H9 (cell line): ENCODE data around the gene ADGRA1. TPM values are rescaled to one million over a fixed set of nuclear protein-coding genes. Genes with fewer than 3 reads are reported as not detected.

Experiments used
- DNase-seq: peaks from one replicate; pipeline ENCODE4 v3.0.0-alpha.2; 2017
- H2AFZ ChIP-seq: one replicate; pipeline ENCODE4 v1.6.1; 2013; ENCODE audit warnings: mild to moderate bottlenecking, low read length, control low read depth, moderate library complexity
- H2AK5ac ChIP-seq: 2 replicates; pipeline ENCODE4 v1.6.1; 2013; ENCODE audit warnings: low read length, control low read depth, mixed read lengths; ENCODE audit not compliant: insufficient read length
- H2BK120ac ChIP-seq: one replicate; pipeline ENCODE4 v1.6.1; 2013; ENCODE audit warnings: low read depth, mild to moderate bottlenecking, low read length, control low read depth, inconsistent platforms; ENCODE audit not compliant: poor library complexity, severe bottlenecking
- H2BK12ac ChIP-seq: 2 replicates; pipeline ENCODE4 v1.6.1; 2013; ENCODE audit warnings: low read length, control low read depth, mixed read lengths, low read depth; ENCODE audit not compliant: insufficient read length
- H2BK15ac ChIP-seq: 2 replicates; pipeline ENCODE4 v1.6.1; 2013; ENCODE audit warnings: low read depth, low read length, control low read depth
- H2BK20ac ChIP-seq: one replicate; pipeline ENCODE4 v1.6.1; 2013; ENCODE audit warnings: low read depth, mild to moderate bottlenecking, low read length, control low read depth, inconsistent platforms; ENCODE audit not compliant: poor library complexity, severe bottlenecking
- H2BK5ac ChIP-seq: 2 replicates; pipeline ENCODE4 v1.6.1; 2013; ENCODE audit warnings: low read length, control low read depth, mixed read lengths; ENCODE audit not compliant: insufficient read length
- H3K14ac ChIP-seq: 2 replicates; pipeline ENCODE4 v1.6.1; 2013; ENCODE audit warnings: low read length, control low read depth; ENCODE audit not compliant: insufficient read depth
- H3K18ac ChIP-seq: 2 replicates; pipeline ENCODE4 v1.6.1; 2013; ENCODE audit warnings: low read depth, mild to moderate bottlenecking, mixed read lengths, low read length, control low read depth; ENCODE audit not compliant: insufficient read length
- H3K23ac ChIP-seq: 2 replicates; pipeline ENCODE4 v1.6.1; 2013; ENCODE audit warnings: low read length, control low read depth, mixed read lengths, low read depth; ENCODE audit not compliant: insufficient read length
- H3K23me2 ChIP-seq: 2 replicates; pipeline ENCODE4 v1.6.1; 2013; ENCODE audit warnings: low read depth, mild to moderate bottlenecking, mixed read lengths, low read length, control low read depth; ENCODE audit not compliant: insufficient read length, poor library complexity, severe bottlenecking
- H3K27ac ChIP-seq: 2 replicates; pipeline ENCODE4 v1.5.1; 2013; ENCODE audit warnings: low read length, control low read depth, mixed read lengths, low read depth; ENCODE audit not compliant: insufficient read length
- H3K27me3 ChIP-seq: 2 replicates; pipeline ENCODE4 v1.6.1; 2013; ENCODE audit warnings: low read length, control low read depth, inconsistent platforms; ENCODE audit not compliant: insufficient read depth
- H3K4ac ChIP-seq: 2 replicates; pipeline ENCODE4 v1.6.1; 2013; ENCODE audit warnings: low read depth, mild to moderate bottlenecking, control low read depth, inconsistent platforms, low read length, moderate library complexity
- H3K4me1 ChIP-seq: 2 replicates; pipeline ENCODE4 v1.6.1; 2013; ENCODE audit warnings: low read length, control low read depth, inconsistent platforms; ENCODE audit not compliant: insufficient read depth
- H3K4me2 ChIP-seq: 2 replicates; pipeline ENCODE4 v1.6.1; 2013; ENCODE audit warnings: low read length, control low read depth, mixed read lengths; ENCODE audit not compliant: insufficient read length, insufficient read depth
- H3K56ac ChIP-seq: 2 replicates; pipeline ENCODE4 v1.6.1; 2013; ENCODE audit warnings: low read depth, mild to moderate bottlenecking, mixed read lengths, low read length, control low read depth; ENCODE audit not compliant: insufficient read length
- H3K79me1 ChIP-seq: 2 replicates; pipeline ENCODE4 v1.6.1; 2013; ENCODE audit warnings: low read depth, mild to moderate bottlenecking, moderate library complexity, low read length, control low read depth, inconsistent platforms; ENCODE audit not compliant: insufficient read depth, poor library complexity, severe bottlenecking
- H3K79me2 ChIP-seq: 2 replicates; pipeline ENCODE4 v1.6.1; 2013; ENCODE audit warnings: low read length, control low read depth, inconsistent platforms; ENCODE audit not compliant: insufficient read depth
- H3K9ac ChIP-seq: 2 replicates; pipeline ENCODE4 v1.6.1; 2013; ENCODE audit warnings: low read length, control low read depth, mixed read lengths; ENCODE audit not compliant: insufficient read length; ENCODE audit errors: extremely low read depth
- H3K9me3 ChIP-seq: one replicate; pipeline ENCODE4 v1.6.1; 2013; ENCODE audit warnings: low read depth, low read length, inconsistent platforms; ENCODE audit not compliant: control insufficient read depth
- H3T11ph ChIP-seq: one replicate; pipeline ENCODE4 v1.6.1; 2013; ENCODE audit warnings: mild to moderate bottlenecking, low read length, control low read depth, inconsistent platforms
- H4K20me1 ChIP-seq: one replicate; pipeline ENCODE4 v1.6.1; 2013; ENCODE audit not compliant: control insufficient read depth, insufficient read length, insufficient read depth
- H4K5ac ChIP-seq: 2 replicates; pipeline ENCODE4 v1.6.1; 2013; ENCODE audit warnings: low read depth, mild to moderate bottlenecking, mixed read lengths, low read length, control low read depth; ENCODE audit not compliant: insufficient read length
- H4K8ac ChIP-seq: replicated peaks from 2 replicates; pipeline ENCODE4 v1.6.1; 2013; ENCODE audit warnings: low read length, control low read depth, mixed read lengths, low read depth; ENCODE audit not compliant: insufficient read length
- H4K91ac ChIP-seq: 2 replicates; pipeline ENCODE4 v1.6.1; 2013; ENCODE audit warnings: low read depth, mild to moderate bottlenecking, moderate library complexity, mixed read lengths, low read length, control low read depth; ENCODE audit not compliant: insufficient read length
- H3K27ac Mint-ChIP-seq, 3 experiments: 2 replicates in 2 of 3; 3 replicates in 1 of 3; pipeline ENCODE4 v1.8.0; 2020 to 2021; ENCODE audit warnings: mixed read lengths in 3 of 3, mild to moderate bottlenecking in 1 of 3, moderate library complexity in 1 of 3
- H3K27me3 Mint-ChIP-seq: 2 replicates; pipeline ENCODE4 v1.8.0; 2021; ENCODE audit warnings: low read depth, mild to moderate bottlenecking, moderate library complexity, mixed read lengths
- H3K36me3 Mint-ChIP-seq, 3 experiments: 2 replicates in 2 of 3; 3 replicates in 1 of 3; pipeline ENCODE4 v1.8.0; 2020 to 2021; ENCODE audit warnings: low read depth in 3 of 3, mixed read lengths in 3 of 3; ENCODE audit not compliant: insufficient read depth in 1 of 3
- H3K4me1 Mint-ChIP-seq, 2 experiments: 2 replicates each; pipeline ENCODE4 v1.8.0; 2020; ENCODE audit warnings: mixed read lengths in 2 of 2
- H3K4me3 Mint-ChIP-seq, 2 experiments: 2 replicates in 1 of 2; 3 replicates in 1 of 2; pipeline ENCODE4 v1.8.0; 2020 to 2021; ENCODE audit warnings: mild to moderate bottlenecking in 2 of 2, mixed read lengths in 2 of 2, moderate library complexity in 1 of 2
- H3K9me3 Mint-ChIP-seq, 2 experiments: 2 replicates in 1 of 2; 3 replicates in 1 of 2; pipeline ENCODE4 v1.8.0; 2020; ENCODE audit warnings: mild to moderate bottlenecking in 2 of 2, mixed read lengths in 2 of 2, moderate library complexity in 1 of 2
- WGBS: extraction: QIAGEN DNeasy Blood & Tissue Kit; methylation state at CpG from one replicate; pipeline ENCODE4 v1.1.7; 2013; ENCODE audit warnings: missing lambda C conversion rate, low lambda C conversion rate, mixed read lengths; ENCODE audit not compliant: insufficient read length; ENCODE audit errors: extremely low coverage; 5-methylcytosine and 5-hydroxymethylcytosine counted together
- total RNA-seq: library from RNA; stranded (reverse); gene quantifications from 2 replicates; pipeline ENCODE4 v1.2.1, GENCODE V29; 2021
- TF ChIP-seq, protein P1 (sequence below): fragments of 200-600 bp; sonication (generic); conservative IDR thresholded peaks from 3 replicates; pipeline ENCODE4 v1.8.0; 2021; ENCODE audit warnings: antibody characterized with exemption, mild to moderate bottlenecking

ADGRA1 gene
- total RNA-seq, 1 experiment from 2014 or later, result 0.11 TPM

DNA sequence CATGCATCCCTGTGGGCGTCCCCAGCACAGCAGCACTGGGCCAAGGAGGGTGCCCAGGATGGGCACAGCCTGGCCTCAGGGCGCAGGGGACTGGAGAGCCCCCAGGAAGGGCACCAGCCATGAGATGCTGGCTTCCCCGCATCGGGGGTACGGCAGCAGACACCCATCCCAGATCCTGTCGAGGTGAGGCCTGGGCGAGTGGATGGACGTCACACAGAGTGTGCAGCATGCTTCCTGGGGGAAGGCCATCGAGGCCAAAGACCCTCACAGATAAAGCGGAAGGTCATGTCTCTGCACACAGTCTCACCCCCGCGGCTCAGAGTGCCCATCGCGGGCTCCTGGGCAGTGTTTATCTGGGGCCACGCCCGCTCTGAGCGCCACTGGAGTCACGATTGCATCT, 18.8 kb downstream of the ADGRA1 start:
- WGBS, result no CpG with 5 or more reads among the region's 18 CpGs

More for the DNA sequence above, 18.8 kb downstream of the ADGRA1 start:
- TF ChIP-seq, protein P1, sequence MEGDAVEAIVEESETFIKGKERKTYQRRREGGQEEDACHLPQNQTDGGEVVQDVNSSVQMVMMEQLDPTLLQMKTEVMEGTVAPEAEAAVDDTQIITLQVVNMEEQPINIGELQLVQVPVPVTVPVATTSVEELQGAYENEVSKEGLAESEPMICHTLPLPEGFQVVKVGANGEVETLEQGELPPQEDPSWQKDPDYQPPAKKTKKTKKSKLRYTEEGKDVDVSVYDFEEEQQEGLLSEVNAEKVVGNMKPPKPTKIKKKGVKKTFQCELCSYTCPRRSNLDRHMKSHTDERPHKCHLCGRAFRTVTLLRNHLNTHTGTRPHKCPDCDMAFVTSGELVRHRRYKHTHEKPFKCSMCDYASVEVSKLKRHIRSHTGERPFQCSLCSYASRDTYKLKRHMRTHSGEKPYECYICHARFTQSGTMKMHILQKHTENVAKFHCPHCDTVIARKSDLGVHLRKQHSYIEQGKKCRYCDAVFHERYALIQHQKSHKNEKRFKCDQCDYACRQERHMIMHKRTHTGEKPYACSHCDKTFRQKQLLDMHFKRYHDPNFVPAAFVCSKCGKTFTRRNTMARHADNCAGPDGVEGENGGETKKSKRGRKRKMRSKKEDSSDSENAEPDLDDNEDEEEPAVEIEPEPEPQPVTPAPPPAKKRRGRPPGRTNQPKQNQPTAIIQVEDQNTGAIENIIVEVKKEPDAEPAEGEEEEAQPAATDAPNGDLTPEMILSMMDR, result no peak
- no peak for DNase-seq
- Histone ChIP-seq H4K5ac (no peak overlapping the region), H3T11ph (no peak overlapping the region), H3K27ac (no peak overlapping the region), H3K79me2 (no peaks in the 10 kb centered on the region), H2AFZ (no peak overlapping the region), H3K23ac (no peak overlapping the region), H3K4me1 (no peaks in the 10 kb centered on the region), H4K8ac (no peak overlapping the region), H2BK15ac (no peak overlapping the region), H2AK5ac (no peak overlapping the region), H3K4ac (no peak overlapping the region), H2BK120ac (no peak overlapping the region), H2BK5ac (no peak overlapping the region), H3K23me2 (peaks cover 2% of the 10 kb centered on the region), H3K9ac (no peak overlapping the region), H3K56ac (no peak overlapping the region), H2BK12ac (no peak overlapping the region), H3K27me3 (no peaks in the 10 kb centered on the region), H4K20me1 (no peaks in the 10 kb centered on the region), H4K91ac (no peak overlapping the region), H3K79me1 (no peaks in the 10 kb centered on the region), H3K18ac (no peak overlapping the region), H2BK20ac (no peak overlapping the region), H3K9me3 (peaks cover 10% of the 10 kb centered on the region), H3K4me2 (no peak overlapping the region), H3K14ac (no peak overlapping the region)
- Mint-ChIP-seq H3K4me1 (peaks cover 9 to 27% of the 10 kb centered on the region in 2 experiments), H3K27ac (no peak overlapping the region), H3K36me3 (peaks cover 2 to 23% (median 7%) of the 10 kb centered on the region in 3 experiments; a peak in 6 of 7 replicates), H3K4me3 (no peak overlapping the region), H3K9me3 (peaks cover 20 to 31% of the 10 kb centered on the region in 2 experiments), H3K27me3 (peaks cover 12% of the 10 kb centered on the region)
